ENCODE data around the gene MS4A18.

MS4A18 gene

GRCh38 chr11:60788401-60789125, 64.0 kb downstream of the MS4A18 start:
- DNase-seq (ENCODE audit: low spot score), result no peak

- DNase-seq (ENCODE audit: low spot score), result no peak
Measured at GRCh38 chr11:60790726-60791125, 66.2 kb downstream of the MS4A18 start.

- DNase-seq (ENCODE audit: low spot score), result no peak
Measured at GRCh38 chr11:60791153-60791933, 66.8 kb downstream of the MS4A18 start.

- no peak for DNase-seq (ENCODE audit: low spot score)
Measured at GRCh38 chr11:60792521-60792920, 68.0 kb downstream of the MS4A18 start.
